ENCODE measurements around the gene DDIT4.

The DDIT4 gene

DNA sequence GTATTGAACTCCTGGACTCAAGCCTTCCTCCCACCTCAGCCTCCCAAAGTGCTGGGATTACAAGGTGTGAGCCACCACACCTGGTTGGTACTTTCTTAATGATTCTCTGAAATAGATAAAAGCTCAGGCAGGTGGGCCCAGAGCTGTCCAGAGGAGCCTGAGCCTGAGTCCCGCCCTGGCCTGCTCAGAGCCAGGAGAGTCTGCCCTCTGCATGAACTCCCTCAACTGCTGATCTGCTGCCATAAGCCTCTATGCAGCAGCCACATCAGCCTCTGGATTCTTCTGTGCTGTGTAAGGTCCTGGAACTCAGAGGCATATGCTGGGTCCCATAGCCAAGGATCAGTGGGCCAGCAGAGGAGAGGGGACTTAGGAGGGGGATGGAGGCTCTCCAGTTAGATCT lies 23.1 kb upstream of the DDIT4 start:
- DNase-seq = no peak

- no peak for DNase-seq
Observed at GRCh38 chr10:72251635-72252034, 22.1 kb upstream of the DDIT4 start.

DNA sequence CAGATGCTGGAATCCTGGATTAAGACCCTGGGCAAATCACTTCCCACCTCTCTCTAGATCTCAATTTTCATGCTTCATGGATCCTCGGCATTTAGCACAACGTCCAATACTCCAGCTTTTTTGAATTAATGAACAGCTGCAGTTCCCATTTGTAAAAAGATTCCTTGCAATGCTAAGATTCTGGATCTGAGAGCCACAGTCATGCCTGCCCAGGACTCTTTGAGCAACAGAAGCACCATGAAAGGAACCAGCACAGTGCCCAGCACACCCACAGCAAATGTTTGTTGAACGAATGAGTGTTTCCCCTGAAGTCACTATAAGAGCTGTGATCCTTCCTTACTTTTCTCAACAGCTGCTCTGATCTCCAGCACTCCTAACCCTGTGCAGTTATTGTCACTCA lies 20.8 kb upstream of the DDIT4 start:
- no peak for DNase-seq

- DNase-seq = no peak
Observed at GRCh38 chr10:72253578-72253977, 20.1 kb upstream of the DDIT4 start.

- no peak for DNase-seq
Observed at GRCh38 chr10:72254813-72255568, 18.7 kb upstream of the DDIT4 start.

DNA sequence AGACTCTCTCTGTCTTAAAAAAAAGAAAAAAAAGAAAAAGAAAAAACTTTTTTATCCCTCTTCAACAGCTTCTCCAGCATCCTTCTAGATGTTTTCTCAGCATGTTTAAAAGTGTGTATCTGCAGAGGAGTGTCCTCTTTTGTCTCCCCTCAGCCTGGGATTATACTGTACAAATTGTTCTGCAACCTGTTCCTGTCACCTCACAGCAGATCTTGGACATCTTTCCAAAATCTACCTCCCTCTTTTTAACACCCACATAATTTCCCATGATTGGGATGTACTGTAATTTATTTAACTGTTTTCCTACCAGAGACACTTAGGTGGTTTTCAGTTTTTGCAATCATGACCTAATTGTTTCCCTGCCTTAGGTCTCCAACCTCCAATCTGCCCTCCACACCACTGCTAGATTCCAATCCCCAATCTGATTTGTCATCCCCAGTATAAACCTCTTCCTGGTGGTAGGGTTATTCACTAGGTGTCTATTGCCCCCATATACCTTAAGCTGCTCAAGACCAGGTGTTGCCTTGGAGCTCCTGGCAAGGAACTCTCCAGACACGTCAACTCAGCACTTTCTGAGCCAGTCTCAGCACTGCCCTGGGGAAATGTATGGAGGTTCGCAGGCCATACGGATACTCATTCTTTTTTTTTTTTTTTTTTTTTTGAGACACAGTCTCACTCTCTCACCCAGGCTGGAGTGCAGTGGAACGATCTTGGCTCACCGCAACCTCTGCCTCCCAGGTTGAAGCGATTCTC lies 17.6 kb upstream of the DDIT4 start:
- no peak for DNase-seq

DNA sequence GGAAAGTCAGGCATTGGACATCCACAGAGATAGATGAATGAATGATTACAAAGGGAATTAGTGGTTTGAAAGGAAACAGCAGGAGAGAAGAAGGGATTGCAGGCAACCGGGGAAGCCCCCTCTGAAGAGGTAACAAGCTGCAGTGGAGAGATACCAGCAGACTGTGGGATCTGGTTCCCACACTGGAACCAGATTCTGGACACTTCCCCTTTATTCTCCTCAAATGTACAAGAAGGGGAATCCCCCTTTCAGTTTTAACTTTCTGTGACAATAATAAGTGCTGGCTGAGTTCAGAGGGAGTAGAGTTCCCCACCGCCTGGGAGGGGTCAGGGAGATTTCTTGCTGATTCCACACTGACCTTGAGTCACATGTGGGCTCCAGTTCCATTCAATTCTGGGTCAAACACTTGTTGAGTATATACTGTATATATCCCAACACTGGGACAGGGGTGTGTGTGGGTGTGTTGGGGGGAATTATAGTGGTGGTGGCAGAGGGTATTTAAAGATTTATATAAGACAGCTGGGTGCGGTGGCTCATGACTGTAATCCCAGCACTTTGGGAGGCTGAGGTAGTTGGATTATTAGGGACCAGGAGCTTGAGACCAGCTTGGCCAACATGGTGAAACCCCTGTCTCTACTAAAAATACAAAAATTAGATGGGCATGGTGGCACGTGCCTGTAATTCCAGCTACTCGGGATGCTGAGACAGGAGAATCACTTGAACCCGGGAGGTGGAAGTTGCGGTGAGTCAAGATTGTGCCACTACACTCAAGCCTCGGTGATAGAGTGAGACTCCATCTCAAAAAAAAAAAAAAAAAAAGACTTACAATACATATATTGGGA lies 16.5 kb upstream of the DDIT4 start:
- DNase-seq = no peak

GRCh38 chr10:72258617-72259016 lies 15.1 kb upstream of the DDIT4 start:
- no peak for DNase-seq

DNA sequence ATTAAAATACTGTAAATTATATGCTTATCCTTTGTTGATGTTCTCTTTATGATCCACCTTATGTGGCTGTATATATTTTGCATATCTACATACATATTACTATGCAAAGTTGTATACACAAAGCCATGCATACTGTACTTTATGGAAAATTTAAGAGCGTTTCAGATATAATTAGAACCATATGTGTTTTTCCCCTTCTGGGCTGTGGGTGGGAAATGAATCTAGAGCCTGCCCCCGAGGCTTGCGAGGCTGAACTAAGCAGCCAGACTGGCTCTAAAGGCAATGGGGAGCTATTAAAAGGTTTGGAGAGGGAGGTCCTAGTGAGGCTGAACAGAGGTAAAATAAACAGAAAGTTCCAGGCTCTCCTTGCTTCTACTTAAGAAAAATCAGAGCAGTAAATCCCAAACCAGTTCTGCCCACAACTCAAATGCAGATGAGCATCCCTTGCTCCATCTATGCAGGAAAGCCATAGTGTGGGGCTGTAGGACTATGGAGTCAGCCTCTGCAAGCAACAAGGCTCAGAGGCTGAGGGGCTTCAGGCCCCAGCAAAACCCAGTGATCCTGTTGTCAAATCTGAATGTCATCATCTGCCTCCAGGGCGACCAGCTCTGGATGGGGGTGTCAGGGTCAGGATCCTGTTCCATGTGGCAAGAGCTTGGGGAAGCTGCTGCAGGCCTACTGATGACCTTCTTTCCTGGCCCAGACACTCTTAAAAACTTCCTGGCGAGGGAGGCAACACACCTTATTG lies 14.1 kb upstream of the DDIT4 start:
- no peak for DNase-seq

DNA sequence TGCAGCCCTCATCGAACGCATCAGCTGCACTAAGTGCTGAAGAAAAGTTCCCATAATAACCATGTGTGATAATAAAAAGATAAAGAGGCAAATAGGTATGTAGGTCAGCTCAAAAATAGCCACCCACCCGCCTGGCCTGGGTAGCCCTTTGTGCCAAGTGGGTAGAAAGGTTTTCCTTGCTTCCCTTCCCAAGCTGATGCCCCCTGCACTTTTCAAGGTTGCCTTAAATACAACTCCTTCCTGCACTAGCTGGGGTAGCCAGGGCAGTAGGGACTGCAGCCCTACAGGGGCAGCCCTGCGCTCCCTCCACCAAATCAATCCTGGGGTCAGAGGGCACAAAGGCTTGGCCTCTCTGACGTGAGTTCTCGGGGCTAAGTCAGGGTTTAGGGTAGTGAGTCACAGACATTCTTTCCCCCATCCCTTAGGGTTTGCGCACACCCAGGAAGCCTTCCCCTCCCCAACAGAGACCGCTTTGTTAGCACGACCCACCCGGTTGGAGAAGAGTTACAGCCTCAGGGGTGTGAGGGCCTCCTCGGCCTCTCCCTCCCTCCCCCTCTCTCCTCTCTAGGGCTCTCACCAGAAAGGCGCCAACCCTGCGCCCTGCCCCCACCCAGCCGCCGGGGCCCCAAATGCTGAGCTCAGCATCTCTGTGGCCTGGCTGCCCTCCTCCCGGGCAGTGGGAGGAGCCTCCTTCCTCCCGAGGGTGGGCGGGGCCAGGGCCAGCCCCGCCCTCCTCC lies 13.3 kb upstream of the DDIT4 start:
- DNase-seq = no peak

- DNase-seq = no peak
Observed at GRCh38 chr10:72260976-72261783, 12.5 kb upstream of the DDIT4 start.

- no peak for DNase-seq
Observed at GRCh38 chr10:72261784-72262404, 11.8 kb upstream of the DDIT4 start.

GRCh38 chr10:72263613-72264241 lies 10.0 kb upstream of the DDIT4 start:
- DNase-seq = no peak

GRCh38 chr10:72264536-72264935 lies 9.2 kb upstream of the DDIT4 start:
- no peak for DNase-seq

DNA sequence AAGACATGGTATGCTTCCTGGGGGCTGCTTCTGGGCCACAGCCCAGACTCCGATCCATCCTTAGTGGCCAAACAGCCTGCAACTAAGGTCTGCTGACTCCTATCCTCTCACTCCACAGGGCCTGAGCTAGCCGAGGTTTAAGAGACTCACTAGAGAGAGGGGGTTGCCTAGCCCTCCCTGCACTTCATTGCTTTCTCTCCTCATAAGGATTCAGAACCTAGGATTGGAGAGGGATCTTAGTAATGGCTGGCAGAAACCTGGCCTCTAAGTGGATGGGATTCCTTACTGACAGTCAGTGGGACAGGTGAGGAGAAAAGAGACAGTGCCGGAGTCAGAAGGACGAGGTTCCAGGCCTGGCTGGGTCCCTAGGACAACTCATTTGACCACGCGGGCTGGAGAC lies 8.2 kb upstream of the DDIT4 start:
- no peak for DNase-seq

DNA sequence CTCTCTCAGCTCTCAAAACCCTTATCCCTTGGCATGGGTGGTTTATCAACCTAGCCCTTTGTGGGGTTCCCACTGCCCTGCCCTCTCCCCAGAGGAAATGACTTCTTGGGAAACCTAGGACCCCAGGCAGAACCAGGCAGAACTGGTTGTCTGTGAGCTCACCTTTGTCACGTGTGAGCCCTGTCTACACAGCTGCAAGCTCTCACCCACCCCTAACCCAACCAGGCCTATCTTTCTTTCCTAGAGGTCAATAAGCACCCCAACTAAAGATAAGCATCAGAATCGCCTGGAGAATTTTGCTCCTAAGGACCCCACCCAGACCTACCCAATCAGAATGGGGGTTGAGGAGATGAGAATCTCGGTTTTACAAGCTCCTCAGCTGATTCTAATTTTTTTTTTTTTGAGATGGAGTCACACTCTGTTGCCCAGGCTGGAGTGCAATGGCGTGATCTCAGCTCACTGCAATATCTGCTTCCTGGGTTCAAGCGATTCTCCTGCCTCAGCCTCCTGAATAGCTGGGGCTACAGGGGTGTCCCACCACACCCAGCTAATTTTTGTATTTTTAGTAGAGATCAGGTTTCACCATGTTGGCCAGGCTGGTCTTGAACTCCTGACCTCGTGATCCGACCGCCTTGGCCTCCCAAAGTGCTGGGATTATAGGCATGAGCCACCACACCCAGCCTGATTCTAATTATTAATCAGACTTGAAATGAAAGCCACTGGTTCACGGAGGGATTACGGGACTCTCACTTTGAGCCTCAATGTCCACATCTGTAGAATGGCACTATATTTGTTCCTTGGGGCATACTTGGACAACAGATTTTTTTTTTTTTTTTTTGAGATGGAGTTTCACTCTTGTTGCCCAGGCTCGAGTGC lies 7.5 kb upstream of the DDIT4 start:
- no peak for DNase-seq

- no peak for DNase-seq
Observed at GRCh38 chr10:72267381-72267780, 6.3 kb upstream of the DDIT4 start.

GRCh38 chr10:72267819-72268399 lies 5.8 kb upstream of the DDIT4 start:
- DNase-seq = no peak
